EH (cell line): ENCODE results near the gene FBLN1.

Experiments used
- DNase-seq: peaks from one replicate; pipeline ENCODE4 v3.0.0-alpha.2; 2015; ENCODE audit warnings: low read depth

Gene FBLN1

DNA sequence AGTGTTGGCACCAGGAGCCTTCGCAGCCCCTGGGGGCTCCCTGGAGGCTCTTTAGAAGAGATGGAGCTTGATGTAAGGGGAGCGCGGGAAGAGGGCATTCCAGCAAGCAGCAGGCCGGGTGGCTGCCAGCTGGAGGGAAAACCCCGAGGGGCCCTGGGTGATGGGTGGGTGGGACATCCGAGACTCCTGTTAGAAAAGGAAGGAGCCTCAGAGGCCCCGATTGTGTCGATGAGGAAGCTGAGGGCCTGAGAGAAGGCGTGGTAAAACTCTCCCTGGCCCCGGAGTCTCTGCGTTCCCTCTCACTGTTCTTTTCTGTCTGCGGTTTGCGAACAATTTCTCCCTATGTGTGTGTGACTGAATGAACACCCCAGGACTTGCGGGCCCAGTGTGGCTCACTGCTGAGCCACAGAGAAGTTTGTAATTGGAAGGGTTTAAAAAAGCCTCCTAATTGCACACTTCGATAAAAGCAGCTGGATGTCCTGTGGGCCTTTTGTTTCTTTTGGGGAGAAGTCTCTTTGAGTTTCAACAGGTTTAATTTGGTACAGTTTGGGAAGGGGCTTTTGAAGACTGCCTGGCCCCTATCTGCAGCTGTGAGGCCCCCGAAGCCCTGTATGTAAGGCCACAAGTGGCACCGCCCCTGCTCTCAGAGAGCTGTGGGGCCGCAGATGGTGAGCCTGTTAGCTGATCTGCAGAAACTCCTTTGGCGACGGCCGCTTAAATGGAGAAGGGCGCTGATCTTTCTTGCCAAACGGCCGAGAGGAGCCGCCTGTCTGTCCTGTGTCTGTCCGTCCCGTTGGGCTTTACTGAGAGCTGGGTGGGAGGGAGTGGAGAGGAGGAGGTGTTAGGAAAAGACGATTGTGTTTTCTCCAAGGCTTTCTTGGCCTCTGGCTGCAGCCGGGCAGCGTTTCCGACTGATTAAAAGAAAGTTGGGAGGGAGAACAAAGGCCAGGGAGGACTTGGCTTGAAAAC, 2.0 kb downstream of the FBLN1 start:
- DNase-seq = peak; percentile 84

DNA sequence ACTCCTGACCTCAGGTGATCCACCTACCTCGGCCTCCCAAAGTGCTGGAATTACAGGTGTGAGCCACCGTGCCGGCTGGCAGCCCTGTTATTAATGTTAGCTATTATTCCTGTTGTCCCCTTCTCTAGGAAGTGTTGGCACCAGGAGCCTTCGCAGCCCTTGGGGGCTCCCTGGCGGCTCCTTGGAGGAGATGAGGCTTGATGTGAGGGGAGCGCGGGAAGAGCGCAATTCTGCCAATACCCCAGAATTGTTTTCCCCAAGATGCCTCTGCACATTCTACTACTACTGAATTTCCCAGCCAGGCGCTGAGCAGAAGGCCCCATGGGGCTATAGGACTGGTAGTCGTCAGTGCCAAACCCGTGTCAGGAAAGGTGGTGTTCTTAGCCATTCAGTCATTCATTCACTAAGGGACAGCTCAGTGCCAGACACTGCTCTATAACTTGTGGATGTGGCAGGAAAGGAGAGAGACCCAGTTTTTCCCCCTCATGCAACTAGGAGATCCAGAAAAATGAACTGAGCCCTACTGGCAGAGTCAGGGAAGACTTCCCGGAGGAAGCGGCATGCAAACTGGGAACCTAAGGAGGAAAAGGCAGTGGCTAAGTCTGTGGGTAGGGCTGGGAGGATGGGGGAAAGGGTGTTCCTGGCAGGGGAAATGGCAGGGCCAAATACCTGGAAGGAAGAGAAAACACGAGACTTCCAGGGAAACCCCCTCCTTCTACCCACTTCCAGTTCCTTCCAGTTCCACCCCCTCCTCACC, 3.5 kb downstream of the FBLN1 start:
- DNase-seq = no peak

DNA sequence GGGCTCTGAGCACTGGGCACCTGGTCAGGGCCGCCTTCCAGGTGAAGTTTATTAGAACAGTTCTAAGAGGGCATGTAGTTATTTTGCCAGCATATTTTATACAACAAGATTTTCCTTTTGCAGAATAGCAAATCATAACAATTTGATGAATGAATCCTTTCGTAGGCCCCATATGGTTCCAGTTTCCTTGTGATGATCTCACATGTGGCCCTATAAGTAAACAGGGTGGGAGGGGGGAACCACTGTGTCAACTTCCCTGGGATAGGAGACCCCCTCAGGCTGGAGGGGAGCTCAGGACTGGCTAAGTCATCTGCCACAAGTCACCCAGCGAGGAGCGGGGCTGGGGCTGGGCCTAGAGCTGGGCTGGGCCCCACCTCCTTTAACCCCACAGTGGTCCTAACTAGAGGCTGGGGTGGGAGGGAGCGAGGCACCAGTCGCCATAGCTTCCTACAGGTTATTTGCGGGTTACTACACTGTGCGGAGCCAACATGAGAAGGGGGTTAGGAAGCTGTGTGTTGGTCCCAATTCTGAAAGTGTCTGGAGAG, 4.2 kb downstream of the FBLN1 start:
- no peak for DNase-seq

DNA sequence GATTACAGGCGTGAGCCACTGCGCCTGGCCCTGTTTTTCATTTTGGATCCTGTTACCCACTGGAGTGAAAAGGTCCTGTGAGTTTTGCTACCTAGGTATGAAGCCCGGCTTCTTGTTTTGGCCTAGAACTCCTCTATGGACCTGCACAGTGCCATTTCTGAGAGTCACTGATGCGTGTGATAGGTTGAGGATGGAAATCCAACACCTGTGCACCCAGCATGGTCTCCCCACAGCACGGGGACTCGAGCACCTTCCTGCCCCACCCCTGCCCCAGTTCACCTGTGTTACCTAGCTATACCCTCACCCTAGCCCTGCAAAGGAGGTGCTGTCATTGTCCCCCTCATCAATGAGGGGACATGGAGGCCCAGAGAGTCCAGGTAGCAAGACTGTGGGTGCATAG, 5.1 kb downstream of the FBLN1 start:
- no peak for DNase-seq

GRCh38 chr22:45508814-45509213, 6.1 kb downstream of the FBLN1 start:
- DNase-seq = no peak

DNA sequence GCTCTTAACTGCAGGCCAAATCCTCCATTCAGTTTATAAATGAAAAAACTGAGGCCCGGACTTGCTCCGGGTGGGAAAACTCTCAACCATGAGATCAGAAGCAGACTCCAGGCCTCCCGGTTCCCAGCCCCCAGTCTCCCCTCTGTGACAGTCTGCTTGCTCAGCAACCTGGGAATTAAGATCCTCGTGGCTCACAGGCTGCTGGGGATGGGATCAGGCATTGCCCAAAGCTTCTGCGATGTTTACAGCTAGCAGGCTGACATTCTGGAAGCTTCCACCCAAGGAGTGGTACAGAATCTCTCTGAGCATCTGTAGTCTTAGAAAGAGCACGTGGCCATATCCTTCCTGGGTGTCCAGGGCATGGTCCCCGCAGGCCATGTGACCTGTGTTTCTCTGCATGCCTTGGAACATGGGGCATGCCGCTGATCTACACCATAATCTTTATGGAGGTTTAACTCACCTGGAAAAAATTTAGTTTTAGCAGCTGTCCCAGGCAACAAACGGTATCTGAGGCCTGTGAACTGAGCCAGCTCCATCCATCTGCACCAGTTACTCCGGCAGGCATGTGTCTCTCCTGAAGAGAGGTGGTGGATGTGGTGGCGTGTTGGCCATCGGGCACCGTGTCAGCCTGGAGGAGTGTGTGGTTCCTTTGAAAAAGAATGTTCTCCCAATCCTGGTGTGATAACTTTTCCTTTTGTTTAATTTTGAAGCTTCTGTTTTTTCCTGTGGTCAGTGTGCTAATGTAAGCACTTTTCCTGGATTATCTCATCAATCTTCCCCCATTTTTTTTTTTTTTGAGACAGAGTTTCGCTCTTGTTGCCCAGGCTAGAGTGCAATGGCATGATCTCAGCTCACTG, 7.9 kb downstream of the FBLN1 start:
- no peak for DNase-seq

- peak; percentile 94 for DNase-seq
Measured at GRCh38 chr22:45511847-45512261, 9.2 kb downstream of the FBLN1 start.

DNA sequence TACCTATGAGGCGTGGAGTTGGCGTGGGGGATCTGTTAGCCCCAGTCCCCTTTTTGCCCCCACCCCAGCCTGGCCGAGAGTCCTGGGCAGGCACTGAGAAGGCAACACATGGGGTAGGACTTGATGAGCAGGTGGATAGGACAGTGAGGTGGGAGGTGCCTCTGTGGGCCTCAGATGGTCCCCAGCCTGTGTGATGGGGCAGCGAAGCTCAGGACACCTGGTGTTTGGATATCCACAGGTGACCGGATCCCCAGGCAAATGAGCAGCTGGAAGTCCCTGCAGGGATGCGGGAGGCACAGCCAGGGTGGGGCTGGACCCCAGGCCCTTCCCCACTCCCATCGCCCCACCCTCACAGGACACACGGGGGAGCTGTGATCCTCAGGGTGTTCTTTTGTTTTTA, 9.7 kb downstream of the FBLN1 start:
- DNase-seq = no peak

DNA sequence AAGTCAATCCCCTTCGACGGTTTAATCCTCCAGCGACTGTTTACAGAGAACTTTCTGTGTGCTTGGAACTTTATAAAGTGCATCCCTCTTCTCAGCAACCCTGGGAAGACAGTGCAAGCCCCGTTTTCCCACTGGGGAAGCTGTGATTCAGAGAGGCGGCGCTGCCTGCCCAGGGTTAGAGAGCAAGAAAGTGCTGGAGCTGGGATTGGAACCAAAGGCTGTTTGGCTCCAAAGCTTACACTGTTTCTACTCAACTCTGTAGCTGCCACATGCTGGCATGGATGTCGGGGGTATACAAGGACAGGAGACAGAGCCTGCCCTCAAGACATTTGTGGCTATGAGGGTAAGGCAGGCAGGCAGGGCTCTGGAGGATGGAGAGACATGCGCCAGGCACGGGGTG, 13.0 kb downstream of the FBLN1 start:
- no peak for DNase-seq

GRCh38 chr22:45516163-45516562, 13.5 kb downstream of the FBLN1 start:
- DNase-seq = no peak

DNA sequence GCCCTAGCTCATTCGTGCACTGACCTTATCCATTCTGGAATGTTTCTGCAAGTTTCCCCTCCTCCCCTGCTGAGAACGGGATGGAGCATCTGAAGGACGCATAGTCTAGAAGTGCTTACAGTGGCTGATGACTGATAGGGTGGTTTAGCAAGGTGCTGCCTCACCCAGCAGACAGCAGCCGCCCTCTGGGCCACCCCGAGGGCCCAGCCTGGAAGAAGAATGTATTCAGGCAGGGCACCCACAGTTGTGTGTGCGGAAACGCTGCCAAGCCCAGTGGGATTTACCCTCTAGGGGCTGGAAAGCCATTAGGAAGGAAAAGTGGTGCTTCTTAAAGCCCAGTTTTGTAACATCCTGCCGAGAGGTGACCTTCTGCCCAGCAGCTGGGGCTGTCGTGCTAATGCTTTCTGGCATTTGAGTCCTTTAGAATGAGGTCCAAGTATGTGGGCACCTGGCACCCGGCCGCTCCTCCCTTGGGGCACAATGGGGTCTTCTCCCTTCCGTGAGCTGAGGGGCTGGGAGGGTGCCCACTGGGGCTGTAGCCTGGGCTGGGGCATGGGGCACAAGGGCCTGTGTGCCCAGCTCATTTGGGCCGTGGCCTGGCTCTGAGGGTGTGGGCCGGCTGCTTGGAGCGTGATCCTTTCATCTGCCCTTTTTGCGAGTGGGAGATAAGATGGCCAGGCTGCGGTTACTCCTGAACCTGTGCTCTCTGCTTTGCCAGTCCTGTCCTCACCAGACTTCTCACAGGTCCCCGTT, 14.4 kb downstream of the FBLN1 start:
- peak; percentile 86 for DNase-seq

DNA sequence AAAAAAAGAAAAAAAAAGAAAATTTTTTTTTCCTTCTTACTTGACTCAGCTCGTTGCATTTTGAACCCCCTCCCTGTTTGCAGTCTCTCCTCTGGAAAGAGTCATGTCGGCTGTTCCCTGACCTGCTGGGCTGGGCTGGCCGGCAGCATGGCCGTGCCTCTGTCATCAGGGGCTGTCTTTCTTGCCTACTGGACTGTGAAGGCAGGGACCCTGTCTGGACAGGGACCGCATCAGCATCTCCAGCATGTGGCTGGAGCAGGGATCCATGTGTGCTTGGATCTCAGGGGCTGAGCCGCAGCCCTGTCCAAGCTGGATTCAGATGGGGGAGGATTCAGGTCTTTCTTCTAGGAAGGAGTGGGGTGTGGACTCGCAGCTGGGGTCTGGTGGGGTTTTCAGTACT, 15.5 kb downstream of the FBLN1 start:
- no peak for DNase-seq

- no peak for DNase-seq
Measured at GRCh38 chr22:45518580-45518991, 15.9 kb downstream of the FBLN1 start.

DNA sequence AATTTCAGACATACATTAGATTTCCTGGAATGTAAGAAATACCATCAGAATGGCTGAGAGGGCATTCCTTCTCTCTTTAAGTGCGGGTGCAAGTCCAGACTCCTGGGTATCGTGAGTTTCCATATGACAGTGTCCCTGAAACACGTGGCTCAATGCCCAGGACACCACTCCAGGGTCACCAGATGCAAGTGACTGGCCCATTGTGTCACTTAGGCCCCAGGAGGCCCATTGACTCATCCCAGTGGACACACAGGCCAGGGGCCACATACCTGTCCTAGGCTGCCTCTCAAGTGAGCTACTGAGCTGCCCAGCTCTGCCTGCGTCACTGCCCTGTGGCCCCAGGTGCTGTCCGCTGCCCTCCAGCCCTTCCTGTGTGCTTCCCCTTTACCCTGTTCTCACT, 18.5 kb downstream of the FBLN1 start:
- no peak for DNase-seq

- no peak for DNase-seq
Measured at GRCh38 chr22:45522462-45522861, 19.8 kb downstream of the FBLN1 start.

GRCh38 chr22:45524157-45524556, 21.5 kb downstream of the FBLN1 start:
- DNase-seq = no peak

GRCh38 chr22:45524966-45525365, 22.3 kb downstream of the FBLN1 start:
- DNase-seq = no peak

- DNase-seq = no peak
Measured at GRCh38 chr22:45525480-45525879, 22.8 kb downstream of the FBLN1 start.

- DNase-seq = no peak
Measured at GRCh38 chr22:45526281-45526680, 23.6 kb downstream of the FBLN1 start.

DNA sequence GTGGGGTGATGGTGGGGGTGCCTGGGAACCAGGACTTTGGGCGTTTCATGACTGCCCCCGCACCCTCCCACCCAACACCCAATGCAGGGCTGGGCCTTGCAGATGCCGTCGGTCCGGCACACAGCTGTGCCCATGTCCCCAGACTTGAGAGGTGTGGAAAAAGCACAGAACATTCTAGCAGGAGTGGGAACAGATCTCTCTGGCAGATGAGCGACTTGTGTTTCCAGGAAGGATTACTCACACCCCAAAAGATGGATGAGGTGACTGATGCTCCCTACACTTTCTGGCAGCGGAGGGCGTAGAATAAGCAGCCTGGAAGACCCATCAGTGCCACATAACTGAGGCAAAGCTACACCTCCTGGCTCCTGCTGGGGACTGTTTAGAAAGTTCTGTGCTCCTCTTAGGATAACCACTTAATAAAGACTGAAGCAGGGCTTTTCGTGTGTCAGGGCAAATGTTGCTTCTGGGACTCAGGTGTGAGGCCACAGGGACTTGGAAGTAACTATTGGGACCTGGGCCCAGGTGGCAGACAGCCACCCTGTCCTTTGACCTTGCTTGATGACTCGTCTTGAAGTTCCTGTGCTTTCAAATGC, 24.2 kb downstream of the FBLN1 start:
- peak; percentile 49 for DNase-seq

DNA sequence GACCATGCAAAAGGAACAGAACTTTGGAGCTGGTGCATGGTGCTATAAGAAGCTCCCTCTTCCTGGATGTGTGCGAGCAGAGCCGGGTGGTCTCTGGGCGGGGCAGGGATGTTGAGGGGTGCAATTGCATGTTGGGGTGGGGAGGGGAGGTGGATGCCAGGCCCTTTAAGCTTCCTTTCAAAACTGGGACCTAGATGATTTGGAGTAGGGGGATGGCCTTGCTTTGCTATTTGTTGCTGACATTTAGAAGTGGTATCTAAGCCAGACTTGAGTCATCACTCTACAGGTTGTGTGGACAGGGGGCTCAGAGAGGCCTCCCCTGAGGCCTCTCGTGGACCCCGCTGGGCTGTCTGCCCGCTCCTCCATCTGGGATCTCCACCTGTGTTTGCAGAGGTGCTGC, 24.8 kb downstream of the FBLN1 start:
- no peak for DNase-seq
